ENCODE data around the gene SHE. TPM values are rescaled to one million over a fixed set of nuclear protein-coding genes. Genes with fewer than 3 reads are reported as not detected.

The SHE gene
- total RNA-seq, 6 experiments from 2014 or later: 4.0 to 5.6 (median 4.7) TPM

- Histone ChIP-seq H3K27me3 (no peaks in the 10 kb centered on the region), H3K36me3 (peaks cover 0 to 98% (median 43%) of the 10 kb centered on the region in 4 donors), H3K27ac (peak overlapping the region in 1 of 3 donors; percentile 13), H3K9me3 (no peaks in the 10 kb centered on the region), H3K4me3 (no peak overlapping the region), H3K4me1 (no peaks in the 10 kb centered on the region)
- TF ChIP-seq POLR2A (IDR thresholded peaks at IDR 0.05): no peak
- no peak for TF ChIP-seq CTCF (IDR thresholded peaks at IDR 0.05)
- DNase-seq: no peak
- WGBS (ENCODE audit: insufficient coverage, low coverage, low lambda C conversion rate, missing lambda C conversion rate): 94% methylated on average over 5 of the region's 5 CpGs
- intact Hi-C loops (cut with DNase I): no loop called here
- peak in 2 of 4 donors; percentile 9 to 10 for ATAC-seq
Measured at GRCh38 chr1:154454386-154455120, 47.7 kb downstream of the SHE start.

- WGBS (ENCODE audit: insufficient coverage, low coverage, low lambda C conversion rate, missing lambda C conversion rate): 46% methylated on average over 5 of the region's 5 CpGs
- Histone ChIP-seq H3K4me3 (no peak overlapping the region), H3K27ac (no peak overlapping the region), H3K27me3 (no peaks in the 10 kb centered on the region), H3K9me3 (no peaks in the 10 kb centered on the region), H3K36me3 (peaks cover 0 to 96% (median 44%) of the 10 kb centered on the region in 4 donors), H3K4me1 (no peaks in the 10 kb centered on the region)
- intact Hi-C loops (cut with DNase I): no loop called here
- ATAC-seq (peak; percentile 6 to 52 (median 23)), DNase-seq (no peak)
- TF ChIP-seq POLR2A (IDR thresholded peaks at IDR 0.05): no peak
- no peak for TF ChIP-seq CTCF (IDR thresholded peaks at IDR 0.05)
Measured at GRCh38 chr1:154453574-154454352, 48.4 kb downstream of the SHE start.

GRCh38 chr1:154453161-154453560 is 49.1 kb downstream of the SHE start:
- peaks cover 0 to 96% (median 47%) of the 10 kb centered on the region in 4 donors for H3K36me3 ChIP-seq
- no peaks in the 10 kb centered on the region for H3K9me3 ChIP-seq
- no peaks in the 10 kb centered on the region for H3K4me1 ChIP-seq
- intact Hi-C loops (cut with DNase I): no loop called here
- H3K27ac ChIP-seq: no peak overlapping the region
- TF ChIP-seq POLR2A (IDR thresholded peaks at IDR 0.05) (no peak), CTCF (IDR thresholded peaks at IDR 0.05) (no peak)
- 95% methylated on average over 3 of the region's 5 CpGs for WGBS (ENCODE audit: insufficient coverage, low coverage, low lambda C conversion rate, missing lambda C conversion rate)
- H3K27me3 ChIP-seq: no peaks in the 10 kb centered on the region
- ATAC-seq (peak; percentile 2 to 10 (median 6)), DNase-seq (no peak)
- no peak overlapping the region for H3K4me3 ChIP-seq

GRCh38 chr1:154448331-154448811 is 53.8 kb downstream of the SHE start:
- 88% methylated on average over 6 of the region's 7 CpGs for WGBS (ENCODE audit: insufficient coverage, low coverage, low lambda C conversion rate, missing lambda C conversion rate)
- TF ChIP-seq CTCF (IDR thresholded peaks at IDR 0.05) (no peak), POLR2A (IDR thresholded peaks at IDR 0.05) (no peak)
- DNase-seq (no peak), ATAC-seq (no peak)
- H3K4me1 ChIP-seq: peaks cover 0 to 3% (median 0%) of the 10 kb centered on the region in 4 donors
- H3K9me3 ChIP-seq: no peaks in the 10 kb centered on the region
- H3K27me3 ChIP-seq: no peaks in the 10 kb centered on the region
- H3K27ac ChIP-seq: no peak overlapping the region
- H3K4me3 ChIP-seq: no peak overlapping the region
- H3K36me3 ChIP-seq: peaks cover 0 to 95% (median 55%) of the 10 kb centered on the region in 4 donors
- intact Hi-C loops (cut with DNase I): no loop called here

Data from right lobe of liver (tissue), 6 donors.